Fibroblast of skin of right quadriceps (primary cell): ENCODE results near the gene NKD1.
A peak's percentile ranks its signal among the peaks of the same experiment; 100 is the strongest.

ENCODE experiments used
- DNase-seq: peaks from one replicate; pipeline ENCODE4 v3.0.0-alpha.2; 2013

NKD1 gene

DNA sequence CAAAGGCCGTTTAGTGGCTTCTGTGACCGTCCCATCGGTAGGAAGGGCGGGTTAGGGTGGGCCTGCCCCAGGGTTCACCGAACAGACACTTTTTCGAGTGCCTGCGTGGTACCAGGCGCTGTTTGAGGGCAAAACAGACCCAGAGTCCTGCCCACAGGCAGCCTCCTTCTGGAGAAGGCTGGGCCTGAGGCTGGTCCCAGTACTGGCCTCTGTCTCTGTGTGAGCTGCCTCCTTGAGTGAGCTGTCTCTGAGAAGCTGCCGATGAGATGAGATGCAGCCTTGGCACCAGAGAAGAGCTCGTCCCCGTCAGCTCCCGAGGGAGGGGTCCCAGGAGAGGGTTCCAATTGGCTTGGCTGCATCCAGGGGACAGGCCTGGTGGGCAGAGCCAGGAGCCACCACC, 53.1 kb downstream of the NKD1 start:
- DNase-seq = no peak

GRCh38 chr16:50602126-50602525, 53.9 kb downstream of the NKD1 start:
- no peak for DNase-seq

DNA sequence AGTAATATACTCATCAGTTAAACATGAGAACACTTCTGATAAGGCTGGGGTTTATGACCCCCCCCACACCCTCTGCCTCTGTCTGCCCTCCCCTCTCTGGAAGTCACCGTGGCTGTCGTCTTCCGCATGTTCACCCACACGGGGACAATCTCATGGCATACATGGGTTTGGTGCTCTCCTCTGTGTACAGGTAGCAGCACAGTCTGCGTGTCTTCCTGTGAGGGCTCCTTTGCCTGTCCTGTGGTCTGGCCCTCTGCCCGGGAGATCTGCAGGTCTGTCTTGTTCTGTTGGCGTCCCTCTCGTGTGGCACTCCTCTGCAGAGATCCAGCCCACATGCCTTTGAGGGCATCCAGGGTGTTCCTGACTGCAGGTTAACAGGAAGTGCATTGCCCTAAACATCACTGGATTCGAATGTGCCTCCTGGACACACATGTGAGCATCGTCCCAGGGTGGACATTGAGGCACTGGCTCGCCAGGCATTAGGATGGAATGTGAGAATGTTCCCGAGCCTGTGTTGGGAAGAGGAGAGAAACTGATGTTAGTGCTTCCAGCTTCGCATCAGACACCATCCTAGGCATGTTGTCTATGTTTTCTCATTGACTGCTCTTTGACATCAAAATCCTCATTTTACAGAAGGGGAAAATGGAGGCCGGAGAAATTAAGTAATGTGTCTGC, 54.5 kb downstream of the NKD1 start:
- no peak for DNase-seq

- DNase-seq = peak; percentile 87
Measured at GRCh38 chr16:50603206-50604064, 55.2 kb downstream of the NKD1 start.

DNA sequence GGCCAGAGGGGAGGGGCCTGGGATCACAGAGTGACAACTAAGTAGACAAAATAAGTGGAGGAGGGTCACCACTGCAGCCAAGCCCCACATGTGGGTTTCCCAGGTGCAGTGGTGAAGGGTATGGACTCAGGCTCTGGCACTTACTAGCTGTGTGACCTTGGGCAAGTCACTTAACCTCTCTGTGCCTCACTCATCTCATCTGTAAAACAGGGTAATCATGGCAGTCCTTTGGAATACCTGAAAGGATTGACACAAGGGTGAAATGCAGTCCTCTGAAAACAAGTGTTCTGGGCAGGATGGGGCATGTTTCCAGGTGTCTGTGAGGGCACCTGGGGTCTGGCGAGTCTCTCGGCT, 55.8 kb downstream of the NKD1 start:
- DNase-seq = no peak

- DNase-seq = no peak
Measured at GRCh38 chr16:50604610-50605009, 56.4 kb downstream of the NKD1 start.

- DNase-seq = no peak
Measured at GRCh38 chr16:50605733-50606430, 57.7 kb downstream of the NKD1 start.

- DNase-seq = no peak
Measured at GRCh38 chr16:50606431-50607050, 58.3 kb downstream of the NKD1 start.

DNA sequence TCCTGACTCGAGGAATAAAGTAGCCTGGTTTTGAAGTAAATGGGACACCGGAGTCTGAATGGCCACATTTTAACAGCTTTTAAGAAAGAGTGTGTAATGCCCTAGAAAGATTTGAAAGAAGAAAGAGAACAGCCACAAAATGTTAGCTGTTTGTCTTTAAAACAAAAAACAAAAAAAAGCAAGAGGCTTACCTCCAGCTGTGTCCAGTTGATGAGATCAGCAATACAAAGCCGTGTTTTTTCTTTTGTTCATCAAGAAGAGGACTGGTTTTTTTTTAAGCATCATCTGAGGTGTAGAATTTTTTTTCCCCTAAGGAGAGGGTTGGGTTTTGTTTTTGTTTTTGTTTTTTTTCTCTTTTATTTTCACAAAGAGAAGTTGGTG, 58.8 kb downstream of the NKD1 start:
- no peak for DNase-seq

GRCh38 chr16:50607447-50607846, 59.3 kb downstream of the NKD1 start:
- DNase-seq = no peak

DNA sequence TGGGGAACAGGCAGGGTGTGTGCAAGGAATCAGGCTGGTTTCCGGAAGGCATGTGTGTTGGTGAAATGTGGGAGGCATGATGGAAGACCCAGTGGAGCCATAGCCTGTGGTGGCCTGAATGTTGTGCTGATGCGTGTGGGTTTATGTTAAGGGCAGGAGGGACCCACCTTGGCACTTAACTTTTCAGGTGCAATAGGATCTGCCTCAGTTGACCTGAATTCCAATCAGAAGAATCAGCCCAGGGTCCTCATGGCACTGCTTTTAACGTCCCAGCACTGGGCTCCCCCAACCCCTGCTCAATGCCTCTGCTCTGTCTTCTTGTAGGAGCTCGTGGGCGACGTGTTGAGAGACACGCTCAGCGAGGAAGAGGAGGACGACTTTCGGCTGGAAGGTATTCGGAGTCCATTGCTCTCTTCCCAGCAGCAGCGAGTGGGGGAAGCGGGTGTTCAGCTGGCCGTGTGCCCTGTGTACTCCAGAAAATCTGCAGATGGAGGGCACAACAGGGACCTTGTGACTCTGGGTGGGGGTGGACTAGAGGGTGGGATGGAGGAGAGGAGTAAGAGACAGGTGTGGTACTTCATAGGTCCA, 59.9 kb downstream of the NKD1 start:
- DNase-seq = no peak

GRCh38 chr16:50609049-50609448, 60.9 kb downstream of the NKD1 start:
- no peak for DNase-seq

DNA sequence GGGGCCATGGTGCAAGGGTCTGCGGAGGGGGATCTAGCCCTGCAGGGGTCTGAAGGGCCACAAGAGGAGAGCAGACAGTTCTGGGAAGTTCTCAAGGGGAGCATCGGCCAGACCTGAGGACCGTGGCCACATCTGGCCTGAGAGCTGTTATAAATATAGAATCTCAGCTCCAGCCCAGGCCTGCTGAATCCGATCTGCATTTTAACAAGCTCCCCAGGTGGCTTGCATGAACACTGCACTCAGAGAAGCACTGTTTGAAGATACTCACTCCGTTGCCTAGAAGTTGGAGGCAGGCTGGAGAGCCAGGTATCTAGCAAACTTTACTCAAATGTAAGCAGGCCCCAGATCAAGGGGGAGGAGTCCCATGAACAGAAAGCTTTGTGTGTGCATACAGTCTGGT, 61.3 kb downstream of the NKD1 start:
- DNase-seq = no peak

- DNase-seq = no peak
Measured at GRCh38 chr16:50610331-50611262, 62.4 kb downstream of the NKD1 start.

DNA sequence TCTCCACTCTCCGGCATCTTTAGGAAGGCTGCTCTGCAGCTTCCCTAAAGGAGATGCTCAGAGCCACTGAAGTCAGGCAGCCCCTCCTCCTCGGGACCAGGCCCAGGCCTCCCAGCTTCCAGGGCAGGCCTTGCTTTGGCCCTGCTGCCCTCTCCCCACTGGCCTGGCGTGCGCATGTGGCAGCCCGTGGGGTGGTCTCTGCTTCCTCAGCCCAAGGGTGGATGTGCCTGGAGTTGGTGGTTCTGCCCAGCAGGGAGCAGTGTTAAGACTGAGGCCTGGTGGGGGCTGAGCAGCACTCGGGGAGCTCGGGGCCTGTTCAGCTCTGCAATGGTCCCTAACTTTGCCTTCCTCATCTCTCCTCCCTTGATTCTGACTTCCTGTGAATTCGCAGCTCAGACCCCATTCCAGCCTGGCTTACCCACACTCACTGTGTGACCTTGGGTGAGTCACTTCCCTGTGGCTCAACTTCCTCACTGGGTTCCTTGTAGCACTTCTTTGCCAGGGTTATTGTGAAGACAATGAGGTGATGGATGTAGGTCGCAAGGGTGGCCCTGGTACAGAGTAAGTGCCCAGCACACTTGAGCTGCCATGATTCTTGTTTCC, 63.2 kb downstream of the NKD1 start:
- peak; percentile 52 for DNase-seq

DNA sequence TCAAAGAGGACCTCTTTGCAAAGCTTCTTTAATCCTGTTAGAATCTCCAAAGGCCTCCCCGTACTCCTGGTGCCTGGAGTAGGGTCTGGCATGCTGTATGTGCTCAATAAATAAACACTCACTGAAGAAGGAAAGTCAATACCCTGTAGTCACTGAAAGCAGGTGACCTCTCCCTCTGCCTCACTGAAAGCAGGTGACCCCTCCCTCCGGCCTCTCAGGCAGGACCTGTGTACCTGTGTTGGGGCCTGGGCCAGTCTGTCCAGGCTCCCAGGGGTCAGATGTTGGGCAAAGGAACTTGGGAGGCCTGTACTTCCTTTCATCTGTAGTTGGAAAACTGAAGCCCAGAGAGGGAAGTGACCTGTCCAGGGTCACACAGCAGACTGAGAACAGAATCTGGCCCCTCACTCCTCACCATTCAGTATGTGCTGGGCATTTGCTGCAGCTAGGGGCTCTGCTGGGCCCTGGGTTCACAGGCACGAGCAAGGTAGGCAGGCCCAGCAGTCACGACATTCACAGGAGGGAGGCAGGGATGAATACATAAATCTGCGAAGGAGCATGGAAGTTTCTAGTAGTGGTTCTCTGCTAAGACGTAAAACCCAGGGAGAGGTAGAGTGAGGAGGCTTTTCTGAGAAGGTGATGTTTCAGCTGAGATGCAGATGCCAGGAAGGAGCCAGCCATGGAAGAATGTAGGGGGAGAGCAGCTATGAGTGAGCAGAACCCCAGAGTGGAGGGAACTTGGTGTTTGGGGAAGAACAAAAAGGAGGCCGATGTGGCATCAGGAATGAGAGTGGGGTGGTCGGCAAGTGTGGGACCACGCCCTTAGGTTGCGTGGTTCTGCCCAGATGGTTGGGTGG, 64.0 kb downstream of the NKD1 start:
- no peak for DNase-seq

DNA sequence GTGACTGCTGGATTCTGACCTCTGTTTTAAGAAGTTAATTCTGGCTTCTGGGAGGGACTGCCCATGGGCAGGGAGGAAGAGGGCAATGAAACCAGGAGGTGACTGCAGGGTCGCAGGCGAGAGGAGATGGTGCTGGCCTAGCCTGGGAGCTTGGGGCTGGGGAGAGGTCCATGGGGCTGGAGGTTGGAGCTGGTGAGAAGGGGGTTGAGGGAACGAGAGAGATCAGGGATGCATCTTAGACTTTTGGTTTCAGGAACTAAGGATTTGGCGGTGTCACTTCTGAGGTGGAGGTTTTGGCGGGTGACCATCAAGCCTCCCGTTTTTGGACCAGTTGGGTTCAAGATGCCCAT, 64.6 kb downstream of the NKD1 start:
- no peak for DNase-seq

GRCh38 chr16:50613281-50613963, 65.2 kb downstream of the NKD1 start:
- DNase-seq = peak; percentile 42

- no peak for DNase-seq
Measured at GRCh38 chr16:50613964-50614474, 65.8 kb downstream of the NKD1 start.
